NCI-H1417 (cell line): Measurements from ENCODE around the gene MANSC4.
A peak's percentile ranks its signal among the peaks of the same experiment; 100 is the strongest.

Experiments
- DNase-seq, 3 experiments: peaks; one replicate each; lab custom pipeline; 2025; lab: John Stamatoyannopoulos, UW

Gene MANSC4

GRCh38 chr12:27800819-27801218 is 20.8 kb upstream of the MANSC4 start:
- no peak for DNase-seq

GRCh38 chr12:27797301-27798025 is 17.4 kb upstream of the MANSC4 start:
- DNase-seq: no peak

- no peak for DNase-seq
Observed at GRCh38 chr12:27796128-27796527, 16.1 kb upstream of the MANSC4 start.

GRCh38 chr12:27794818-27795584 is 15.0 kb upstream of the MANSC4 start:
- no peak for DNase-seq

- no peak for DNase-seq
Observed at GRCh38 chr12:27790179-27790578, 10.1 kb upstream of the MANSC4 start.

GRCh38 chr12:27787559-27787958 is 7.5 kb upstream of the MANSC4 start:
- no peak for DNase-seq

- peak in 2 of 3 experiments; percentile 42 to 83 for DNase-seq
Observed at GRCh38 chr12:27785882-27786570, 6.0 kb upstream of the MANSC4 start.

- no peak for DNase-seq
Observed at GRCh38 chr12:27782481-27782880, 2.4 kb upstream of the MANSC4 start.

- DNase-seq: no peak
Observed at GRCh38 chr12:27781680-27782079, 1.6 kb upstream of the MANSC4 start.

- DNase-seq: peak in 2 of 3 experiments; percentile 54 to 89
Observed at GRCh38 chr12:27780612-27781408, 774 bp upstream of the MANSC4 start.

- DNase-seq: peak in 2 of 3 experiments; percentile 88 to 90
Observed at GRCh38 chr12:27779416-27779919, 568 bp downstream of the MANSC4 start.

- no peak for DNase-seq
Observed at GRCh38 chr12:27778206-27778605, 1.8 kb downstream of the MANSC4 start.

- no peak for DNase-seq
Observed at GRCh38 chr12:27777141-27777540, 2.9 kb downstream of the MANSC4 start.

- DNase-seq: no peak
Observed at GRCh38 chr12:27772328-27773049, 7.5 kb downstream of the MANSC4 start.

- no peak for DNase-seq
Observed at GRCh38 chr12:27771481-27772327, 8.3 kb downstream of the MANSC4 start.

GRCh38 chr12:27769142-27769673 is 10.8 kb downstream of the MANSC4 start:
- no peak for DNase-seq

- no peak for DNase-seq
Observed at GRCh38 chr12:27766587-27766986, 13.4 kb downstream of the MANSC4 start.

- DNase-seq: no peak
Observed at GRCh38 chr12:27762757-27763156, 17.3 kb downstream of the MANSC4 start.

GRCh38 chr12:27756670-27757195 is 23.3 kb downstream of the MANSC4 start:
- no peak for DNase-seq

GRCh38 chr12:27754795-27755194 is 25.2 kb downstream of the MANSC4 start:
- DNase-seq: no peak
